ENCODE data around the gene GMDS.

DNA sequence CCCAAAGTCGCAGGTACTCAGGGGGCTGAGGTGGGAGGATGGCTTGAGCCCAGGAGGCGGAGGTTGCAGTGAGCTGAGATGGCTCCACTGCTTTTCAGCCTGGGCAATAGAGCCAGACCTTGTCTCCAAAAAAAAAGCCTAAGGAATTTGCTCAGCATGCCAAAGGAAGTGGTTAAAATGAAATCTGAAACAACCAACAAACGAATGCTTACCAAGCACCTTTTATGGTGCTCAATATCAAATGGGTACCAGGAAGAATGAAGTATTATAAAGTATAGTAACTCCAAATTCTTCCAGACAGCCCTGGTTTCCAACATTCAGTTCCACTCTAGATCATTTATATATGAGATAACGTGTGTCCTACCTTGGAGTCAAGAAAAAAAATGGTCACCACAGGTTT is 14.0 kb downstream of the GMDS start:
- TF ChIP-seq, protein P1, sequence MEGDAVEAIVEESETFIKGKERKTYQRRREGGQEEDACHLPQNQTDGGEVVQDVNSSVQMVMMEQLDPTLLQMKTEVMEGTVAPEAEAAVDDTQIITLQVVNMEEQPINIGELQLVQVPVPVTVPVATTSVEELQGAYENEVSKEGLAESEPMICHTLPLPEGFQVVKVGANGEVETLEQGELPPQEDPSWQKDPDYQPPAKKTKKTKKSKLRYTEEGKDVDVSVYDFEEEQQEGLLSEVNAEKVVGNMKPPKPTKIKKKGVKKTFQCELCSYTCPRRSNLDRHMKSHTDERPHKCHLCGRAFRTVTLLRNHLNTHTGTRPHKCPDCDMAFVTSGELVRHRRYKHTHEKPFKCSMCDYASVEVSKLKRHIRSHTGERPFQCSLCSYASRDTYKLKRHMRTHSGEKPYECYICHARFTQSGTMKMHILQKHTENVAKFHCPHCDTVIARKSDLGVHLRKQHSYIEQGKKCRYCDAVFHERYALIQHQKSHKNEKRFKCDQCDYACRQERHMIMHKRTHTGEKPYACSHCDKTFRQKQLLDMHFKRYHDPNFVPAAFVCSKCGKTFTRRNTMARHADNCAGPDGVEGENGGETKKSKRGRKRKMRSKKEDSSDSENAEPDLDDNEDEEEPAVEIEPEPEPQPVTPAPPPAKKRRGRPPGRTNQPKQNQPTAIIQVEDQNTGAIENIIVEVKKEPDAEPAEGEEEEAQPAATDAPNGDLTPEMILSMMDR (IDR thresholded peaks at IDR 0.05), result no peak
- no peak for TF ChIP-seq POLR2A (IDR thresholded peaks at IDR 0.05)
